Measurements from ENCODE around the gene TNFRSF8.
A peak's percentile ranks its signal among the peaks of the same experiment; 100 is the strongest.

Gene TNFRSF8

DNA sequence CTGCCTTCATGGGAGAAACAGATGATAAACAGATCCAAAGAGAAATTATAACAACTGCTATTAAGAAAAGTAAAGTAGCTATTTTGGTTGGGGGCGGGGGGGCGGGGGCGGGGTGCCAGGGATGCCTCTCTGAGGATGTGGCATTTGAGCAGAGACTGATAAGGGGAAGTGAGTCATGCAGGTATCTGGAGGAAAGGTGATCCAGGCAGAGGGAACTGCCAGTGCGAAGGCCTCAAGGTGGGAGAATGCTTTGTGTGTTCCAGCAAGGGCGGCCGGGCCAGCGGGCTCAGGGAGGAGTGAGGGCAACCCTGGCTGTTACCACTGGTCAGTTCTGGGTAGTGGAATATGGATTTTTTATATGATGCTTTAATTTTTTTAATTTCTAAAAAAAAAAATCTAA, 96.7 kb downstream of the TNFRSF8 start:
- no peak for DNase-seq

DNA sequence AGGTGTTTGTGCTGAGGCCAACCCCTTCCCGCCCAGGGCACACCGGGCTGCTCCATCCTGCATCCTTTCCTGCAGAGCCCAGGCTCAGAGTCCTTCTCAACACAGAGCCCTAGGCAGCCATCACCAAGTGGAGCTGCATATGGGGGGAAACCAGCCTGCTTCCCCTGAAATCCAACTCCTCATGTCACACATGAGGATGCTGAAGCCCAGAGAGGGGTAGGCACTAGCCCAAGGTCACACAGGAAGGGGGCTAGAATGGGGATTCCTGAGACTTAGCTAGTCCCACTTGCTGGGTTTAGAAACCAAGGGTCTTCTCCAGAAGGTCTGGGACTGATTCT, 98.2 kb downstream of the TNFRSF8 start:
- no peak for DNase-seq

DNA sequence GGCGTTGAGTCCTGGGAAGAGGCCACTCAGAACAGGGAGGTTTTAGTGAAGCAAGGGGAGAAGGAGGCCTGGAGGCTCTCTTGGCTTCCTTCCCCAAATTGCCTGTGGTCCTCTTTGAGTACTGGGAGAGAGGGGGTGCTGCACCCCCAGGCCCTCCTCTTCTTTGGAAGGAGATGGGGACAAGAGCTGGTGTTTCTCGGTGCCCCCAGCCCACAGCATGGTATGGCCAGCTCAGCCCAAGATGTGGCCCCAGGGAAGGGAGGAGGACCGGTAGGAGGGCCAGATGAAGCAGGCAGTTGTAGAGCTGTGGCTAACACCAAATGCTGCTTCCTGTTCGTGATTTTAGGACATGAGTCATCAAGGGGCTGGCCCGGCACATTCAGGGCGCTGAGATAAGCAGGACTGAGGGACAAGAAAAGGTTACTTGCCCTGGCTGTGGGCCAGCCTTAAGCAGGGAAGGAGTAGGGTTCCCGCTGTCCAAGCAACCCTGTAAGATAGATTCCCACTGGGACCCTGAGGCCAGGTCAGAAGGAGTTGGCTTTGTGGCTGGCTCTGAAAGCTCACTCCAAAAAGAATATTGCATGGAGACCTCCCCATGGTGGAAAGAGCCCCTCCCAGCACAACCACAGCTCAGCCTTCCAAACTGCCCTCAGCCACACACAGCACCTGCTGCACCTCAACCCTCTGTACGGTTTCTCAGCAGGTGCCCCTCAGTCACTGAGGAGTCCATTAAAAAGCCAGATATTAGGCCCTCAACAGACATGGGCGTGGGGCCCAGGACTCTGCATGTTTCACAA, 98.8 kb downstream of the TNFRSF8 start:
- DNase-seq = peak; percentile 84

DNA sequence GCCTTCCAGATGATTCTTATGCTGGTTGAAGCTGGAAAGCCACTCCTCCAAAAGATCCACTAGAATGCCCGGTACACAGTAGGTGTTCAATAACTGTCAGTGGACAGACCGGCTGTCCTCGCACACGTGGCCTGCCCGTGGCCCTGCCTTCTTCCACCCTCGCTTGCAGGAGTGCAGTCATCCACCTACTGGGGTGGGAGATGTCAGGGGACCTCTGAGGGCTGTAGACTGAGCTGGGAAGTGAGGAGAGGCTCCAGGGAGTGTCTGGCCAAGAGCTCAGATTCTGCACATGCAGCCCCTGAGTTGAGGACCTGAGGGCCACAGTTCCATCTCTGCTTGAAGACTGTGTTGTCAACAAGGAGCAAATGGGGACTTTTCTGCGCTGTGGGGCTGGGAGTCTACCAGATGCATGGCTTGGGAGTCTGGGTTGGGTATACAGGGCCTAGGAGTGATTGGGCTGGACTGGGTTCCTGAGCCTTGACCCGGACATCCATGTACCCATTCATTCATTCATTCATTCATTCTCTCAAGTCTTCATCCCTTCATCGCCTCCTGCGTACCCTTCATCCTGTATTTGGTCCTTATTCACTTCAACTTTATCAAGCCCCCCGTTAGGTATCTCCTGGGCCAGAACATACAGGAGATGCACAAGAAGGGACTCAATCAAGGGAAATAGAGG, 99.5 kb downstream of the TNFRSF8 start:
- DNase-seq = no peak

DNA sequence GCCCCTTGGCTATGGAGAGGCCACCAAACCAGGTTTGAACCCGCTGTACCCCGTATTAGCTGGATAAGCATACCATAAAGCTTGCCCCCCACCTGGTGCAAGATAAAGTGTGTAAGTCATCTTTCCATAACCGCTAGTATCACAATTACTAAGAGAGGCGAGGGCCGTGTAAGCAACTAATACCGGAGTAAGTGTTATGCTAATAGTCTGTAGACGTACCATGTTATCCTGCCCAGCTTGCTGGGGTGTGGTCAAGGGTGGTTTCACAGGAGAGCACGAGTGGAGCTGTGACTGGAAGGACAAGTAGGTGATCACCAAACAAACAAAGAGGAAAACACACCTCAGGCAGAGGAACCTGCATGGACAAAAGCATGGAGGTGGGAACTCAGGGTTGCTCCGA, 100.1 kb downstream of the TNFRSF8 start:
- DNase-seq = no peak

DNA sequence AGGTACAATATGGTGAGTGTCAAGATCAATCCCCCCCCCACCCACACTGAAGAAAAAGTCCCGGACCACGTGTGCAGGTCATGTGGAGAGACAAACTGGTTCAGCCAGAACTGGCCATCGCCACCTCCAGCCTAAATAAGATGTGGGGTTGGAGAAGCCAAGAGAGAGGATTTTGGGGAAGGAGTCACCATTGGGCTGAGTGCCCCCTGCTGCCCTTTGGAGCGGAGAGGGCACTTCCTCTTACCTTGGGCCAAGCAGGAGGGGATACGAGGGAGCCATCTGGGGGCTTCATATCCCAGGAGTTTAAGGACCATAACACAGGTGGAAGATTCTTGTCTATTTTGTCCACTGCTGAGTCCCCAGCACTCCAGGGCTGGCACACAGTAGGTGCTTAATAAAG, 101.1 kb downstream of the TNFRSF8 start:
- no peak for DNase-seq

DNA sequence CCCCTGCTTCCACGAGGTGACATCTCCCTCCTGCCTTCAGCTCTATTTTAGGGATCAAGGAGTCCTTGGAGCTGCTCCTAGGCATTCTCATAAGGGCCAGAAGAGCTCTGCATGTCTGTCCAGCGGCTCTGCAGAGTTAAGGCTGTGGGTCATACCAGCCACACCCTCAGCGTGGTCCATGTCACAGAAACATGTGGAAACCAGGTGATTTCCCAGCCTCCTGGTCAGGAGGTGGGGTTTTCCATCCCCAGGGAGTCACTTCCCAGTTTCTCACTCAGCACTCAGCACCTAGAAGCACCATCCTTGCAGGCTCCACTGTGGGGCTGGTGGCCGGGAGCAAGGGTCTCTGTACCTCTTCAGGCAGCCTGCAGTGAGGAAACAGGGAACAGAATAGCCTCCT, 102.2 kb downstream of the TNFRSF8 start:
- no peak for DNase-seq

DNA sequence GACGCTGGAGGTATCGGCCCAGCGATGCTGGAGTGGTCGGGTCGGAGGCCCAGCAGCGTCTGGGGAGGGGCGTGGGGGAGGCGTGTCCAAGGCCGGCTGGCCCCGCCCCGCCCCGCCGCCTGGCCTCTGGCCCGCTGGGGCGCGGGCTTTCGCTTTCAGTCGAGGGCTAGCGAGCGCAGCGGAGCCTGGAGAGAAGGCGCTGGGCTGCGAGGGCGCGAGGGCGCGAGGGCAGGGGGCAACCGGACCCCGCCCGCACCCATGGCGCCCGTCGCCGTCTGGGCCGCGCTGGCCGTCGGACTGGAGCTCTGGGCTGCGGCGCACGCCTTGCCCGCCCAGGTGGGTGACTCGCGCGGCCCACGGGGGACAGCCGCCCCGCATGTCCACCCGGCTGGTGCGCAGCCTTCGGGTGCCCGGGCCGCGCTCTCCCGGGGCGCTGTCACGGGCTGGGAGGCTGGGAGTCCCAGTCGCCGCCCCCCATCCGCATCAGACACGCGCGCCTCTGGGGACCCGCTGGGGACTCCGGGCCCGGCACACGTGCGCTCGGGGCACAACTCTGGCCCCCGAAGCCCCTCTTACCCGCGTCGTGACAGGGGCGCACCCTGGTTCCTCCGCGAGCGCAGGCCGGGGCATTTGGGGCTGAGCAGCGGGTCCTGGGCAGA, 103.9 kb downstream of the TNFRSF8 start, which contains the start of gene TNFRSF1B:
Gene TNFRSF1B (plus strand): TSS at position 158 of the 659 bp plus-strand sequence. CDS start 101 bp downstream, at position 259.
- DNase-seq = peak; percentile 40

DNA sequence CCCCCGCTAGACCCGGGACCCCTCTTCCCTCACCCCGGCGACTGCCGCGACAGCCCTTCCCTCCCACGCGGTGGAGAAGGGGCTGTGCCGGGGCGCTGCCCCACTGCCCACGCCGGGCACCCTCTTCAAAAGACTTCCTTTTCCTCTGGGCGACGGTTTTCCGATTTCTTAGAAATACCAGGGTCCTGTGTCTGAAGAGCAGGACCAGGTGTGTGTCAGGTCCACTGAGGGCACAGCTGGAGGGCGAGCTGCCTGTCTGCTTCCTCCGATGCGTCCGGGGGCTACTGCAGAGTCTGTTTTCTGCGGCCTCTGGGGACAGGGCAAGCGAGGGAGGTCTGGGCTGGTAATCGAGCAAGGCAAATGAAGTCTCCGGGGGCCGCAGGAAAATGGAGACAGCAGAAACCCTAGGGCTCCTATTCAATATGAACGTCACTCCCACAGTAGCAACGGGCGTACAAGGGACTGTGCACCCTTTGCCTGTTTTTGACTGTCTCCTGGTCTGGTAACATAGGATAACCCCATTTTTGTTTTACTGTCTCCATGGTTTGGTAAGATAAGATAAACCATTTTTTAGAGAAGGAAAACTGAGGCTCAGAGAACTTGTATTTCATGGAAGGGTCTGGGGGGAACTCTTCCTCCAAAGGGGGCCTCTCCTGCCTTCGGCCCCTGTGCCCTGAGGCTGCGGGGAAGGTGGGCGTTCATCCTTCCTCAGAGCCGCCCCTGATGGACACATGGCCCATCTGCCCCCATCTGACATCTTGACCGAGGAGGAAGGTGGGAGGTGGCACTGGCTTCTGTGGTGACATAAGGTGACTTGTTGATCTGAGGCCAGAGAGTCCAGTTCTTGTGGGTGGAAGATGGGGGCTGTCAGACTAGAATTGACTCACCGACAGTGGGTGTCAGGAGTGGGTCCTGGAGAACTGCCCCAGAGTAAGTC, 104.7 kb downstream of the TNFRSF8 start:
- DNase-seq = no peak

DNA sequence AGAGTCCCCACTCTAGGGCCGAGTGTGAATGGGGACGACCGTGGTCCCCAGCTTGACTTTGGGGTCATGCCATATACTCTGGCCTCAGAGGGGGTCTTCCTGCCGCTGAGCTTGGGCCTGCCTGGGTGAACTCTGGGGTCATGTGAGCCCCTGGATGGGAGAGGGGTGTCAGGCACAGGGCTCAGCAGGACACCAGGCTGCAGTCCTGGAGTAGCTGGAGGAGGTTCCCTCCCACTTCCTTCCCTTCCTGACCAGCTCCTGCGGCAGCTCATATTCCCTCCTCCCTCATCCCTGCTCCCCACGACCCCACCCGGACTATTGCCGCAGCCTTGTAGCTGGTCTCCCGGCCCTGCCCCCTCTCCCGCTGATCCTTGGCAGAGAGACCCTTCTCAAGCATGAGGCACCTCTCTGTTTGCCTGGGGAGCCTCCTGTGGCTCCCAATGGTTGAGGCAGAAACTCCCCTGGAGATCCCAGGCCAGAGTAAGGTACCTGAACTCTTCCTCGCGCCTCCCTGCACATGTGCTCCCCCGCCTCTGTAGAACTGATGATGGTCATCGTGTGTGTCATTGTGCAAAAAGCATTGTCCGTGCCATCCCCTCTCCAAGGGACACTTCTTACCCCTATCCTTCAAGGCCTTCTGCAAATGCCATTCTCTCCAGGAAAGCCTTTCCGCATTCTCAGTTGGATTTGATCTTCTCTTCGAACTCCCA, 105.5 kb downstream of the TNFRSF8 start:
- no peak for DNase-seq

DNA sequence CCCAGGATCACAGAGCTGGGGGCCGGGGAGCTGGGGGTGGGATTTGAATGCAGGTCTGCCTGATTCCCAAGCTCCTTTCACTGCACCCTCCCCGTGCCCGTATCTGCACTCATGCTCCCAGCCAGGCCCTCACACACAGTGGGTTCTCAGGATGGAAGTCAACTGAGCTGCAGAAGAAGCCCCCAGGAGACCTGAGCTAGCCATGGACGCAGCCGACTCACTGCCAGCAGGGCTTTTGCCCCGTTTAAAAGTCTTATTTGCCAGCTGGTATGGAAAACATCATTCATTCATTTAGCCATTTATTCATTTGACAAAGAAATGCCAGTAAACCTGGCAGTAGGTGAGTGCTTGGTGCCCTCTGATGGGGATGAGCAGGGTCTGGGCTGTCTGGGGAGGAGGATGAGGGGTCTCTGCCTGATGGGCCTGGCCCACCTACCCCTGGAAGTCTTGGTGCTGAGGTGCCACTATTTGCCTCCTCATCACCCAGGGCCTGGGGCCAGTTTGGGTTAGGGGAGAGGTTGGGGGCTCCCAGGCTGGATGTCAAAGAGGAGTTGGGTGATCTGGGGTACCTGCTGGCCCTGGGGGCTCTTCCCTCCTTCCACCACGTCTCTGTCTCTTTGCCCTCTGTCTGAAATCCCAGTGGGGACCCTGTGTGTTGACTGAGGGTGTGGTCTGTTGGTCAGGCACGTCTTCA, 106.5 kb downstream of the TNFRSF8 start:
- no peak for DNase-seq

DNA sequence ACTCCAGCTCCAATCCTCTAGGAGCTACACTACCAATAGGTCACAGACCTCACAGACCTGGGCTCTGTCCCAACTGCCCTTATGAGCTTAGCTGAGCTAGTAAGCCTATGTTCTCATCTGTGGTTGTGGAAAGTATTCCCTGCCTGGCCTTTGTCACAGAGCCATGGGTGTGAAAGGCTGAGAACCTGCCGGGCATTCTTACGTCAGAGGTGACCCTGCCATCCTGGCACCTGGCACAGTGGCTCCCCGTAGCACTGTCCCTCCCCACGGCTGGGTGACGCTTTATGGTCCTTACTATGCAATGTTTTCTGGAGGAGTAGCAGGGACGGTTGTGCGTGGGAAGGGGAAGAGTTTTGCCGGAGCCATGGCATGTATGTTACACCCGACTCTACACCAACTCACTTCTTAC, 107.2 kb downstream of the TNFRSF8 start:
- DNase-seq = no peak

DNA sequence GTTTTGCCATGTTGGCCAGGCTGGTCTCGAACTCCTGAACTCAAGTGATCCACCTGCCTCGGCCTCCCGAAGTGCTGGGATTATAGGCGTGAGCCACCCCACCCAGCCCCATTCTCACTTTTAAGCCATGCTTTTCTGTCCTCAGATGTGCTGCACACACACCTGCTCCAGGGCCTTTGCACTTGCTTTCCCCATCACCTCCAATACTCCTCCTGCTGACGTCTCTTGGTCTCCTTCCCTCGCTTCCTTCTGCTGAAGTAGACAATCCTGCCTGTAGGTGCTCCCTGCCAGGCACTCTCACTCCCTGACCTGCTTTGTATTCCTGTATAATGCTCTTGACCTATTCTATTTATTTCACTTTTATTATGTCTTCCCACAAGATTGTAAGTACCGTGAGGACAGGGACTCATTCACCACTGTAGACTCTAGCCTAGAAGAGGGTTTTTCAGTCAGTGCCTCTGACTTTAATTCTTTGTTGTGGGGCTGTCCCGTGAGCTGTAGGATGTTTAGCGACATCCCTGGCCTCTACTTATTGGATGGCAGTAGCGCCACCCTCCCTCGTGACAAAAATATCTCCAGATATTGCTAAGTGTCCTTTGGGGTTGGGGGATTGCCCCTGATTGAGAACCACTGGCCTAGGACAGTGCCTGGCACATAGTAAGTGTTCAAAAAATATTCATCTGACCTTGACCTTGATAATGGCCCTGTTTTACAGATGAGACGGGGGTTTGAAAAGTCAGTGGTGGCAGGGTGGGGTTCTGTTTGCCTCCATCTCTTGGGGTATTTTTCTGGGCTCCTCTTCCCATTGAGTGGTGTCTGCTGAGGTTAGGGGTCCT, 108.3 kb downstream of the TNFRSF8 start:
- DNase-seq = no peak

DNA sequence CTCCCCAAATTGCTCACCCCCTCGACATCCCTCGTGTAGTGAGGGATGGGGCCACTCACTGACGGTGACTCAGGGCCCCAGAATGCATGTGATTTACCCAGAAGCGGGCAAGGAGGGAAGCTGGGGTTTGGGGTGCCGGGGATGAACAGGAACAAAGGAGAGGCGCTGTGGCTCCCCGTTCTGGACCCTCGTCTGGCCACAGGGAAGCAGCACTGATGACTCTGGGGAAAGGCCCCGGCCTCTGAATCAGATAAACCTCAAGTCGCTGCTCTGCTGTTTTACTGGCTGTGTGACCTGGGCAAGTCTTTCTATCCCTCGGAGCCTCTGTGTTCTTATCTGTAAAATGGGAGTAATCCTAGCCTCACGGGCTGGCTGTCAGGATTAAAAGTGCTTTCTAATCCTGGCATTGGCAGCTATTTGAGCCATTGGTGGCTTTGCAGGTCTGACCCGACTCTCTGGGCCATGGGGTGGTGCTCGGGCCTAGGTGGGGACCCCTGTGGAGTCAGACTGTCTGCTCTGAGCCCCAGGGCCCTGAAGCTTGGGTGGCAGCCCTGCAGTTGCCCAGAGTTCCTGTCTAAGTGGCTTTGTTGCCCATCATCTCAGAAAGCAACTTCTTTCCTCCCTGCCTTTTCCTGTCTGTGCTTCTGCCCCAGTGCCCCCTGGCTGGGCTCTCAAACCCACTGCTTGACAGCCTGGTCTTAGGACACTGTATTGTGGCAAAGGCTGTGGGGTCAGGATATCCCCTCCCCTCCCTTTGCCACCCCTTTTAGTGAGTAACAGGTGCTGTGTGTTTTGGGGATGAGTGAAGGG, 109.1 kb downstream of the TNFRSF8 start:
- no peak for DNase-seq

DNA sequence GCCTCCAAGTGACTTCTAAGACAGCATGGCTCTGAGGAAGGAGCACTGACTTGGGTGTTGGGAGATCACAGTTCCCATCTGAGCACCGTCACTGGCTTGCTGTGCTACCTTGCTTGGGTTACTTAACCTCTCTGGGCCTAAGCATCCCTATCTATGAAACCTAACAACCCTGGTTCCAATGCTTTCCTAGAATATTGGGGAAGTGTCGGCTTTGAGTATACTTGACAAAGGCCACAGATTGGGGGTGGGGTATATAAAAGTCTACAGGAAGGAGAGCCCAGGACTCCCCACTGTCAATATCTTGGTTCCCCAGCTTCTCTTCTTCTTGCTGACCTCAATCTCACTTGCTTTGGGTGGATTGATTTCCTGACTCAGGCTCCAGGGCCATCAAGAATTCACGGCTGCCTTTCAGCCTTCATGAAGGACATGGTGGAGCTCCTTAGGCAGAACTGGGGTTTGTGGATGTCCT, 110.0 kb downstream of the TNFRSF8 start:
- DNase-seq = no peak

DNA sequence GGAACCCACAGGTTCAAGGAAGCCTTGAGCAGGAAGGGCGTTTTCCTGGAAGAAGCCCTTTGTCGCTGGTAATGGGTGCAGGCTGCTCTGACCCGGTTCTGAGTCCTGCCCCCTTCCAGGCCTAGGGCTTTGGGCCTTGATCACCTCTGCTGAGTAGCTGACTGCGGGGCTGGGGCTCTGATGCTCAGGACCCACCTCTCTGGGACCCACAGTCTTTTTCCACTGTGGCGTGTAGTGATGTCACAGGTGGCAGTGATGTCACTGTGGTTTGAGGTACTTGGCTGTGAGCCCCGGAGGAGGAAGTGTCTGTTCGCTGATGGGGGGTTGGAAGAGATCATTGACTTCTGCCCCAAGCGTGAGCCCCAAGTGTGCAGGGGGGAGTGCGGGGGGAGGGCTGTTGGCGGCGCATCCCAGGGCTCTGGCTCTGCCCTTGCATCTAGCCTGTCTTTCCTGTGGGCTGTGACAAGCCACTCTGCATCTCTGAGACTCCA, 110.6 kb downstream of the TNFRSF8 start:
- DNase-seq = no peak

DNA sequence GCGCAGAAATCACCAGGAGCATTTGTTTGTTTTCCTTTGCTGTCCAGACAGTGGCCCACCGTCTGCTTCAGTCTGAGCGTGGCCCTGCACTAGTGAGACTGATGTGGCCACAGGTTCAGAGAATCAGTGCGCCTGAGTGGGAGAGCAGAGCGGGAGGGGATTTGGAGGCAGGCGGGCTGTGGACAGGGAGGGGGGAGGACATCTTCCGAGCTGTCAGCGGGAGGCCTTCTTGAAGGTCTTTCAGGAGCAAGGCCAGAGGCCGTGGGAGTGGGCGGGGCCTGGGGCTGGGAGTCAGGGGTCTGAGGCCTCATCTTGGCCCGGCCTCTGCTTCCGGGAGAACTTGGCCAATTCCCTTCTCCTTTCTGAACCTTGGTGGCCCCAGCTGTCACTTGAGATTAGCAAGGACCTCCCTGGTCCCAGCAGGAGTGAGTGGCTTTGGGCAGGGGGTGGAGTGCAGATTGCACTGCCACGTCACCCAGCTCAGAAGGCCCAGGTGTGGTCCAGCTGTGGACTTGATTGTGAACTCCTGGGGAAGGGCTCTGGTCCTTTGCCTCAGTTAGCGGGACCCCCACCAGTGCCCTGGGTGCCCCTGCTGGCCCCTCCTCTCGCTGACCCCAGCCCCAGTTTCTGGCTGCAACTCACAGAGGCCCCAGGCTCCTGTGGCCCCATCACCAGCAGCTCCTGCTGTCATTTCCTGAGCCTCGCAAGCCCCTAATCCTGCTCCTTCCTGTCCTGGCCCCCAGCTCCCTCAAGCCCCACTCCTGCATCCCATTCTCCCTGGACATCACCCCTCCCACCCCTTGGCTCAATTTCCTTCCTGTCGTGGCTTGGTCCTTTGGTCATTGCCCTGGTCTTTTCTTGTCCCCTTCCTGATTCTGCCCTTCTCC, 112.1 kb downstream of the TNFRSF8 start:
- DNase-seq = no peak

Data from fibroblast of skin of scalp (primary cell).